IMR-90 (cell line): ENCODE results near the gene FRMD5. TPM values are rescaled to one million over a fixed set of nuclear protein-coding genes. Genes with fewer than 3 reads are reported as not detected.
"Not testable (repeated sequence)": the region's sequence is repeated elsewhere in the genome, so short reads cannot be mapped to it uniquely, and the experiment has no call there.

Experiments used
- ATAC-seq: fragments of 200-7000 bp; cut with Tn5 transposase; 2 replicates; pipeline ENCODE4 v1.9.1; 2020; ENCODE audit warnings: low read depth, mild to moderate bottlenecking, moderate library complexity
- BruUV-seq: library from RNA; stranded (reverse); fragments of 400-500 nt; replicated peaks from 2 replicates; lab custom pipeline; 2021; lab: Mats Ljungman, UMichigan
- CTCF ChIA-PET: fragments of 300-600 bp; formaldehyde crosslinking; extraction: SDS; loops from one replicate; lab custom pipeline; 2021; ENCODE audit warnings: antibody characterized with exemption; lab: Yijun Ruan, JAX
- POLR2A ChIA-PET: fragments of 300-600 bp; sonication (Branson Sonifier 250); formaldehyde crosslinking; loops from one replicate; lab custom pipeline; 2022; ENCODE audit warnings: antibody characterized with exemption; ENCODE audit not compliant: unreplicated experiment; lab: Charles Lee
- DNase-seq: peaks from one replicate; pipeline ENCODE4 v3.0.0; 2013
- H2AFZ ChIP-seq: replicated peaks from 2 replicates; pipeline ENCODE3; 2013; ENCODE audit warnings: low read length, mild to moderate bottlenecking; ENCODE audit not compliant: poor library complexity
- H2AK5ac ChIP-seq: 2 replicates; pipeline ENCODE4 v1.6.1; 2013; ENCODE audit warnings: low read depth, low read length, inconsistent platforms
- H2AK9ac ChIP-seq: replicated peaks from 2 replicates; pipeline ENCODE3; 2013; ENCODE audit warnings: mild to moderate bottlenecking, low read depth, low read length, moderate library complexity; ENCODE audit not compliant: poor library complexity
- H2BK120ac ChIP-seq: 2 replicates; pipeline ENCODE4 v1.6.1; 2013; ENCODE audit warnings: low read depth, low read length, inconsistent platforms
- H2BK15ac ChIP-seq: 3 replicates; pipeline ENCODE4 v1.6.1; 2013; ENCODE audit warnings: low read depth, low read length, inconsistent platforms
- H2BK20ac ChIP-seq: 2 replicates; pipeline ENCODE4 v1.6.1; 2013; ENCODE audit warnings: low read depth, mild to moderate bottlenecking, inconsistent platforms, low read length, moderate library complexity
- H2BK5ac ChIP-seq: 2 replicates; pipeline ENCODE4 v1.6.1; 2013; ENCODE audit warnings: mild to moderate bottlenecking, low read depth, low read length, inconsistent platforms; ENCODE audit not compliant: poor library complexity, severe bottlenecking
- H3K14ac ChIP-seq: replicated peaks from 2 replicates; pipeline ENCODE4 v1.6.1; 2013; ENCODE audit warnings: low read depth, low read length, inconsistent platforms
- H3K18ac ChIP-seq: 2 replicates; pipeline ENCODE4 v1.6.1; 2013; ENCODE audit warnings: low read depth, low read length, control low read depth
- H3K23ac ChIP-seq: 2 replicates; pipeline ENCODE4 v1.6.1; 2013; ENCODE audit warnings: low read depth, low read length, inconsistent platforms
- H3K27ac ChIP-seq: 2 replicates; pipeline ENCODE4 v1.5.1; 2013; ENCODE audit warnings: mild to moderate bottlenecking, control low read depth, low read length; ENCODE audit not compliant: insufficient read depth
- H3K27me3 ChIP-seq: 2 replicates; pipeline ENCODE4 v1.6.1; 2013; ENCODE audit warnings: low read length; ENCODE audit not compliant: control insufficient read depth, insufficient read depth
- H3K36me3 ChIP-seq: 2 replicates; pipeline ENCODE4 v1.6.1; 2013; ENCODE audit warnings: low read length, mixed read lengths; ENCODE audit not compliant: control insufficient read depth, insufficient read depth
- H3K4ac ChIP-seq: 2 replicates; pipeline ENCODE4 v1.6.1; 2013; ENCODE audit warnings: low read depth, low read length, inconsistent platforms
- H3K4me1 ChIP-seq: 2 replicates; pipeline ENCODE4 v1.6.1; 2013; ENCODE audit warnings: low read length, mixed read lengths; ENCODE audit not compliant: control insufficient read depth, insufficient read depth
- H3K4me2 ChIP-seq: 2 replicates; pipeline ENCODE4 v1.6.1; 2013; ENCODE audit warnings: low read depth, mild to moderate bottlenecking, control low read depth, low read length, moderate library complexity
- H3K4me3 ChIP-seq: 2 replicates; pipeline ENCODE4 v1.5.1; 2013; ENCODE audit warnings: low read depth, mild to moderate bottlenecking, control low read depth, low read length, moderate library complexity; ENCODE audit not compliant: insufficient read depth
- H3K56ac ChIP-seq: 2 replicates; pipeline ENCODE4 v1.6.1; 2013; ENCODE audit warnings: low read length, inconsistent platforms; ENCODE audit not compliant: insufficient read depth; ENCODE audit errors: extremely low read depth
- H3K79me1 ChIP-seq, 2 experiments: 2 replicates each; pipeline ENCODE4 v1.6.1; 2013; ENCODE audit warnings: low read length in 2 of 2, inconsistent platforms in 1 of 2, low read depth in 1 of 2
- H3K9ac ChIP-seq: 2 replicates; pipeline ENCODE4 v1.6.1; 2013; ENCODE audit warnings: low read depth, low read length, control low read depth
- H3K9me1 ChIP-seq: 2 replicates; pipeline ENCODE4 v1.6.1; 2013; ENCODE audit warnings: low read length, inconsistent platforms; ENCODE audit not compliant: insufficient read depth
- H3K9me3 ChIP-seq: 2 replicates; pipeline ENCODE4 v1.6.1; 2013; ENCODE audit warnings: low read length; ENCODE audit not compliant: control insufficient read depth, insufficient read depth
- H4K20me1 ChIP-seq: 2 replicates; pipeline ENCODE4 v1.6.1; 2013; ENCODE audit warnings: low read length, inconsistent platforms; ENCODE audit not compliant: insufficient read depth
- H4K5ac ChIP-seq: 2 replicates; pipeline ENCODE4 v1.6.1; 2013; ENCODE audit warnings: mild to moderate bottlenecking, low read depth, low read length, control low read depth
- H4K8ac ChIP-seq, 2 experiments: 2 replicates each; pipeline ENCODE4 v1.6.1; 2013; ENCODE audit warnings: low read depth in 2 of 2, low read length in 2 of 2, control low read depth in 1 of 2, inconsistent platforms in 1 of 2
- H4K91ac ChIP-seq: 2 replicates; pipeline ENCODE4 v1.6.1; 2013; ENCODE audit warnings: low read depth, low read length, inconsistent platforms; ENCODE audit not compliant: insufficient read depth
- CTCF ChIP-seq: conservative IDR thresholded peaks from 2 replicates; pipeline ENCODE4 v1.5.1; 2012; ENCODE audit warnings: mild to moderate bottlenecking, low read depth, low read length, improper control_type of control experiment
- NFE2L2 ChIP-seq: fragments of 150-350 bp; IDR thresholded peaks from 2 replicates; pipeline ENCODE4 v1.6.1; 2016; ENCODE audit warnings: low read depth, mild to moderate bottlenecking, low read length
- WGBS, 2 experiments: methylation state at CpG; one replicate each; pipeline versions ENCODE4 v1.1.5 to v1.1.7; 2013; ENCODE audit warnings: missing lambda C conversion rate in 2 of 2; ENCODE audit not compliant: insufficient read length in 1 of 2; ENCODE audit errors: extremely low coverage in 2 of 2; 5-methylcytosine and 5-hydroxymethylcytosine counted together
- dilution Hi-C: fragments of 300-500 bp; cut with HindIII; formaldehyde crosslinking; loops from one replicate; pipeline ENCODE4 v1.14.3; 2018; ENCODE audit warnings: low sequenced_read_pairs; ENCODE audit not compliant: unreplicated experiment
- in situ Hi-C: fragments of 300-500 bp; cut with MboI; formaldehyde crosslinking; loops from 3 replicates; pipeline ENCODE4 v1.14.3; 2019; ENCODE audit warnings: low sequenced_read_pairs, inconsistent platforms, mixed read lengths
- intact Hi-C: fragments of 100-400 bp; cut with micrococcal nuclease; formaldehyde crosslinking; loops from 2 replicates; pipeline ENCODE4 v1.10.0; 2022
- polyA plus RNA-seq, 3 experiments: library from polyadenylated mRNA; depleted of rRNA; stranded (reverse); fragments of >200 nt; gene quantifications; 2 replicates each; pipeline ENCODE4 v1.2.3, GENCODE V29; 2012; ENCODE audit warnings: low replicate concordance in 1 of 3
- total RNA-seq: library from RNA; depleted of rRNA; stranded (reverse); fragments of >200 nt; gene quantifications from 2 replicates; pipeline ENCODE4 v1.2.3, GENCODE V29; 2012

FRMD5 gene
- total and polyA plus RNA-seq, 2 of the 4 experiments (the other 2 are of a cell fraction) = 4.1 to 5.4 TPM

DNA sequence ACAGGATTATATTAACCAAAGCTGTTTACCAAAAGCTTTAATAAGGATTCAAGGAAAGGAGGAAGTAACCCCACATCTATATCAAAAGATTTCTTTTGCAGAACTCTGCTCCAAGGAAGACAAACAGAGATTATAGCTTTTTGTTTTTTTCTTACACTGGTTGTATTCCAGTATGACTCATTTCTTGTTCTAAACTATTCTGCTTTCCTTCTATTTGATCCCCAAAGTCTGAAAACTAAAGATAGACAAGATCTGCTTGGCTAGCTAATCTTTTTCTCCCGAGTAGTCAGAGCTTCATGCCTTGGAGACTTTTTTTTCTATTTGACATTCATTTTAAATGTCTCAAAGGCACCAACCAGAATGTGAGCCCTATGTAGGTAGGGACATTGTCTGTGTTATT is 36.8 kb upstream of the FRMD5 start:
- intact Hi-C loops = no loop called here
- ATAC-seq (peak; percentile 72), DNase-seq (peak; percentile 34)
- Histone ChIP-seq H3K18ac (no peak overlapping the region), H4K5ac (no peak overlapping the region), H3K56ac (no peak overlapping the region), H2BK5ac (no peak overlapping the region), H3K79me1 (no peaks in the 10 kb centered on the region), H2AK9ac (no peak overlapping the region), H3K4ac (no peak overlapping the region), H3K9ac (no peak overlapping the region), H3K23ac (no peak overlapping the region), H2AFZ (no peak overlapping the region), H2BK120ac (no peak overlapping the region), H3K27ac (no peak overlapping the region), H3K4me1 (no peaks in the 10 kb centered on the region; the same call in 1 of the 2 replicates), H2BK20ac (no peak overlapping the region), H3K4me2 (no peak overlapping the region; the same call in 1 of the 2 replicates), H3K4me3 (no peak overlapping the region), H3K9me3 (no peaks in the 10 kb centered on the region), H4K8ac (no peak overlapping the region), H3K14ac (no peak overlapping the region), H2BK15ac (no peak overlapping the region), H3K9me1 (no peaks in the 10 kb centered on the region), H3K27me3 (no peaks in the 10 kb centered on the region; the same call in 1 of the 2 replicates), H4K20me1 (no peaks in the 10 kb centered on the region), H4K91ac (no peak overlapping the region), H2AK5ac (no peak overlapping the region), H3K36me3 (no peaks in the 10 kb centered on the region)
- dilution Hi-C loops = no loop called here
- POLR2A ChIA-PET = interaction anchor here (0.6 kb wide), 1 partner anchor 10 kb away, joined by 3 read pairs; no protein-coding TSS in a partner anchor
- WGBS, 2 experiments = no CpG with 5 or more reads among the region's 1 CpG
- BruUV-seq = no TSS peak
- in situ Hi-C loops = no loop called here
- TF ChIP-seq CTCF = no peak
- no peak for TF ChIP-seq NFE2L2
- CTCF ChIA-PET = interaction anchor here (0.5 to 1.2 kb wide), 4 partner anchors 270 to 327 kb away, joined by 3 to 6 read pairs (median 4); no protein-coding TSS in a partner anchor

DNA sequence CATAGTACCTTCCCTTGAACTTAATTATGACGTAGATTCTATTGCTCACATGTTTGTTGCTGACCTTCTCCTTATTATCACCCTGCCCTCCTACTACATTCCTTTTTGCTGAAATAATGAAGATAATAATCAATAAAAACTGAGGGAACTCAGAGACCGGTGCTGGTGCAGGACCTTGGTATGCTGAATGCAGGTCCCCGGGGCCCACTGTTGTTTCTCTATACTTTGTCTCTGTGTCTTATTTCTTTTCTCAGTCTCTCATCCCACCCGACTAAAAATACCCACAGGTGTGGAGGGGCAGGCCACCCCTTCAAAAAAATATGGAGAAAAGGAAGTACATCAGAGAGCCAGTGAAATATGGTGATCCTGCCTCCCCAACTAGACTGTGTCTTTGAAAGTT is 34.2 kb upstream of the FRMD5 start:
- DNase-seq, H3K4me3 ChIP-seq, H3K27me3 ChIP-seq, POLR2A ChIA-PET, H4K91ac ChIP-seq, H3K4me2 ChIP-seq, H2BK120ac ChIP-seq, H3K9me3 ChIP-seq, H3K18ac ChIP-seq, H3K27ac ChIP-seq, H2AFZ ChIP-seq, H3K4ac ChIP-seq, intact Hi-C loops, CTCF ChIA-PET, BruUV-seq, H3K23ac ChIP-seq, ATAC-seq, H3K79me1 ChIP-seq, H2BK20ac ChIP-seq, H2BK15ac ChIP-seq, H3K14ac ChIP-seq, H2AK5ac ChIP-seq, H3K4me1 ChIP-seq, H4K8ac ChIP-seq, H3K36me3 ChIP-seq, H2BK5ac ChIP-seq, H4K5ac ChIP-seq, H3K9me1 ChIP-seq, H2AK9ac ChIP-seq, in situ Hi-C loops, H3K9ac ChIP-seq, H4K20me1 ChIP-seq, H3K56ac ChIP-seq, dilution Hi-C loops: not testable (repeated sequence)
- WGBS, 2 experiments = no CpG with 5 or more reads among the region's 4 CpGs
